H9 (cell line): ENCODE measurements around the gene USH2A. TPM values are rescaled to one million over a fixed set of nuclear protein-coding genes. Genes with fewer than 3 reads are reported as not detected.
A peak's percentile ranks its signal among the peaks of the same experiment; 100 is the strongest.

Experiments
- DNase-seq: peaks from one replicate; pipeline ENCODE4 v3.0.0-alpha.2; 2017
- H2AFZ ChIP-seq: one replicate; pipeline ENCODE4 v1.6.1; 2013; ENCODE audit warnings: mild to moderate bottlenecking, low read length, control low read depth, moderate library complexity
- H2AK5ac ChIP-seq: 2 replicates; pipeline ENCODE4 v1.6.1; 2013; ENCODE audit warnings: low read length, control low read depth, mixed read lengths; ENCODE audit not compliant: insufficient read length
- H2BK120ac ChIP-seq: one replicate; pipeline ENCODE4 v1.6.1; 2013; ENCODE audit warnings: low read depth, mild to moderate bottlenecking, low read length, control low read depth, inconsistent platforms; ENCODE audit not compliant: poor library complexity, severe bottlenecking
- H2BK12ac ChIP-seq: 2 replicates; pipeline ENCODE4 v1.6.1; 2013; ENCODE audit warnings: low read length, control low read depth, mixed read lengths, low read depth; ENCODE audit not compliant: insufficient read length
- H2BK15ac ChIP-seq: 2 replicates; pipeline ENCODE4 v1.6.1; 2013; ENCODE audit warnings: low read depth, low read length, control low read depth
- H2BK20ac ChIP-seq: one replicate; pipeline ENCODE4 v1.6.1; 2013; ENCODE audit warnings: low read depth, mild to moderate bottlenecking, low read length, control low read depth, inconsistent platforms; ENCODE audit not compliant: poor library complexity, severe bottlenecking
- H2BK5ac ChIP-seq: 2 replicates; pipeline ENCODE4 v1.6.1; 2013; ENCODE audit warnings: low read length, control low read depth, mixed read lengths; ENCODE audit not compliant: insufficient read length
- H3K14ac ChIP-seq: 2 replicates; pipeline ENCODE4 v1.6.1; 2013; ENCODE audit warnings: low read length, control low read depth; ENCODE audit not compliant: insufficient read depth
- H3K18ac ChIP-seq: 2 replicates; pipeline ENCODE4 v1.6.1; 2013; ENCODE audit warnings: low read depth, mild to moderate bottlenecking, mixed read lengths, low read length, control low read depth; ENCODE audit not compliant: insufficient read length
- H3K23ac ChIP-seq: 2 replicates; pipeline ENCODE4 v1.6.1; 2013; ENCODE audit warnings: low read length, control low read depth, mixed read lengths, low read depth; ENCODE audit not compliant: insufficient read length
- H3K23me2 ChIP-seq: 2 replicates; pipeline ENCODE4 v1.6.1; 2013; ENCODE audit warnings: low read depth, mild to moderate bottlenecking, mixed read lengths, low read length, control low read depth; ENCODE audit not compliant: insufficient read length, poor library complexity, severe bottlenecking
- H3K27ac ChIP-seq: 2 replicates; pipeline ENCODE4 v1.5.1; 2013; ENCODE audit warnings: low read length, control low read depth, mixed read lengths, low read depth; ENCODE audit not compliant: insufficient read length
- H3K27me3 ChIP-seq: 2 replicates; pipeline ENCODE4 v1.6.1; 2013; ENCODE audit warnings: low read length, control low read depth, inconsistent platforms; ENCODE audit not compliant: insufficient read depth
- H3K4ac ChIP-seq: 2 replicates; pipeline ENCODE4 v1.6.1; 2013; ENCODE audit warnings: low read depth, mild to moderate bottlenecking, control low read depth, inconsistent platforms, low read length, moderate library complexity
- H3K4me1 ChIP-seq: 2 replicates; pipeline ENCODE4 v1.6.1; 2013; ENCODE audit warnings: low read length, control low read depth, inconsistent platforms; ENCODE audit not compliant: insufficient read depth
- H3K4me2 ChIP-seq: 2 replicates; pipeline ENCODE4 v1.6.1; 2013; ENCODE audit warnings: low read length, control low read depth, mixed read lengths; ENCODE audit not compliant: insufficient read length, insufficient read depth
- H3K56ac ChIP-seq: 2 replicates; pipeline ENCODE4 v1.6.1; 2013; ENCODE audit warnings: low read depth, mild to moderate bottlenecking, mixed read lengths, low read length, control low read depth; ENCODE audit not compliant: insufficient read length
- H3K79me1 ChIP-seq: 2 replicates; pipeline ENCODE4 v1.6.1; 2013; ENCODE audit warnings: low read depth, mild to moderate bottlenecking, moderate library complexity, low read length, control low read depth, inconsistent platforms; ENCODE audit not compliant: insufficient read depth, poor library complexity, severe bottlenecking
- H3K79me2 ChIP-seq: 2 replicates; pipeline ENCODE4 v1.6.1; 2013; ENCODE audit warnings: low read length, control low read depth, inconsistent platforms; ENCODE audit not compliant: insufficient read depth
- H3K9ac ChIP-seq: 2 replicates; pipeline ENCODE4 v1.6.1; 2013; ENCODE audit warnings: low read length, control low read depth, mixed read lengths; ENCODE audit not compliant: insufficient read length; ENCODE audit errors: extremely low read depth
- H3K9me3 ChIP-seq: one replicate; pipeline ENCODE4 v1.6.1; 2013; ENCODE audit warnings: low read depth, low read length, inconsistent platforms; ENCODE audit not compliant: control insufficient read depth
- H3T11ph ChIP-seq: one replicate; pipeline ENCODE4 v1.6.1; 2013; ENCODE audit warnings: mild to moderate bottlenecking, low read length, control low read depth, inconsistent platforms
- H4K20me1 ChIP-seq: one replicate; pipeline ENCODE4 v1.6.1; 2013; ENCODE audit not compliant: control insufficient read depth, insufficient read length, insufficient read depth
- H4K5ac ChIP-seq: 2 replicates; pipeline ENCODE4 v1.6.1; 2013; ENCODE audit warnings: low read depth, mild to moderate bottlenecking, mixed read lengths, low read length, control low read depth; ENCODE audit not compliant: insufficient read length
- H4K8ac ChIP-seq: replicated peaks from 2 replicates; pipeline ENCODE4 v1.6.1; 2013; ENCODE audit warnings: low read length, control low read depth, mixed read lengths, low read depth; ENCODE audit not compliant: insufficient read length
- H4K91ac ChIP-seq: 2 replicates; pipeline ENCODE4 v1.6.1; 2013; ENCODE audit warnings: low read depth, mild to moderate bottlenecking, moderate library complexity, mixed read lengths, low read length, control low read depth; ENCODE audit not compliant: insufficient read length
- H3K27ac Mint-ChIP-seq, 3 experiments: 2 replicates in 2 of 3; 3 replicates in 1 of 3; pipeline ENCODE4 v1.8.0; 2020 to 2021; ENCODE audit warnings: mixed read lengths in 3 of 3, mild to moderate bottlenecking in 1 of 3, moderate library complexity in 1 of 3
- H3K27me3 Mint-ChIP-seq: 2 replicates; pipeline ENCODE4 v1.8.0; 2021; ENCODE audit warnings: low read depth, mild to moderate bottlenecking, moderate library complexity, mixed read lengths
- H3K36me3 Mint-ChIP-seq, 3 experiments: 2 replicates in 2 of 3; 3 replicates in 1 of 3; pipeline ENCODE4 v1.8.0; 2020 to 2021; ENCODE audit warnings: low read depth in 3 of 3, mixed read lengths in 3 of 3; ENCODE audit not compliant: insufficient read depth in 1 of 3
- H3K4me1 Mint-ChIP-seq, 2 experiments: 2 replicates each; pipeline ENCODE4 v1.8.0; 2020; ENCODE audit warnings: mixed read lengths in 2 of 2
- H3K4me3 Mint-ChIP-seq, 2 experiments: 2 replicates in 1 of 2; 3 replicates in 1 of 2; pipeline ENCODE4 v1.8.0; 2020 to 2021; ENCODE audit warnings: mild to moderate bottlenecking in 2 of 2, mixed read lengths in 2 of 2, moderate library complexity in 1 of 2
- H3K9me3 Mint-ChIP-seq, 2 experiments: 2 replicates in 1 of 2; 3 replicates in 1 of 2; pipeline ENCODE4 v1.8.0; 2020; ENCODE audit warnings: mild to moderate bottlenecking in 2 of 2, mixed read lengths in 2 of 2, moderate library complexity in 1 of 2
- CTCF ChIP-seq: fragments of 200-600 bp; sonication (generic); conservative IDR thresholded peaks from 3 replicates; pipeline ENCODE4 v1.8.0; 2021; ENCODE audit warnings: antibody characterized with exemption, mild to moderate bottlenecking
- WGBS: extraction: QIAGEN DNeasy Blood & Tissue Kit; methylation state at CpG from one replicate; pipeline ENCODE4 v1.1.7; 2013; ENCODE audit warnings: missing lambda C conversion rate, low lambda C conversion rate, mixed read lengths; ENCODE audit not compliant: insufficient read length; ENCODE audit errors: extremely low coverage; 5-methylcytosine and 5-hydroxymethylcytosine counted together
- total RNA-seq: library from RNA; stranded (reverse); gene quantifications from 2 replicates; pipeline ENCODE4 v1.2.1, GENCODE V29; 2021

The USH2A gene
- total RNA-seq, 1 experiment from 2014 or later: 0.11 TPM

DNA sequence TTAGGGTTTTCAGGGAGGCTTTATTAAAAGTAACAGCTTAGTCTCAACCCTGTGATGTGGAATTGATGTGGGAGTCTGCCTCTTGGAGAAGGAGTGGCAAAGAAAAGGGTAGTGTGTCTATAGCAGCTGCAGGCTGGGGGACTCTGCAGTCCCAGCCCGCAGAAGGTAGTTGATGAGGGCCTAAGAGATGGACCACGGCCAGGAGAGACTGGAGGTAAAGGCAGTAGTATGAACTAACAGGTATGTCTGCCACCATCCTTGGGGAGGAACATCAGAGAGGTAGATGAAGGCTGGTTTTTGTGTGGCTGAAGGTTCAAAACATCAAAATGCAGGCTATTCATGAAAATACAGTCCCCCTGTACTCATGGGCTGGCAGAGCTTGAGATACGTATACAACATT lies 744.0 kb downstream of the USH2A start:
- H3K23ac ChIP-seq: no peak overlapping the region
- no peak overlapping the region for H3K9ac ChIP-seq
- no peaks in the 10 kb centered on the region; the same call in 1 of the 2 replicates for H3K4me1 ChIP-seq
- no peak overlapping the region for H4K91ac ChIP-seq
- H3K4ac ChIP-seq: no peak overlapping the region
- WGBS: no CpG with 5 or more reads among the region's 3 CpGs
- H2BK20ac ChIP-seq: no peak overlapping the region
- no peaks in the 10 kb centered on the region for H3K36me3 Mint-ChIP-seq
- no peak overlapping the region for H3K4me3 Mint-ChIP-seq
- H3K56ac ChIP-seq: no peak overlapping the region
- no peak overlapping the region for H2BK15ac ChIP-seq
- no peak overlapping the region for H4K8ac ChIP-seq
- H3K27me3 Mint-ChIP-seq: no peaks in the 10 kb centered on the region
- H3K4me1 Mint-ChIP-seq: peaks cover 3 to 4% of the 10 kb centered on the region in 2 experiments; a peak in 1 of 4 replicates
- no peaks in the 10 kb centered on the region for H4K20me1 ChIP-seq
- H2AFZ ChIP-seq: no peak overlapping the region
- no peaks in the 10 kb centered on the region for H3K27me3 ChIP-seq
- no peaks in the 10 kb centered on the region for H3K79me2 ChIP-seq
- no peak for DNase-seq
- no peaks in the 10 kb centered on the region for H3K9me3 Mint-ChIP-seq
- no peak overlapping the region for H2BK12ac ChIP-seq
- H3K27ac ChIP-seq: no peak overlapping the region
- no peak for TF ChIP-seq CTCF
- no peaks in the 10 kb centered on the region for H3K9me3 ChIP-seq
- H2BK120ac ChIP-seq: no peak overlapping the region
- H2AK5ac ChIP-seq: no peak overlapping the region
- no peak overlapping the region for H4K5ac ChIP-seq
- no peak overlapping the region for H3K4me2 ChIP-seq
- no peaks in the 10 kb centered on the region for H3K79me1 ChIP-seq
- no peak overlapping the region for H3K18ac ChIP-seq
- H3K27ac Mint-ChIP-seq: no peak overlapping the region
- H3K23me2 ChIP-seq: no peaks in the 10 kb centered on the region
- H3K14ac ChIP-seq: 0 out of 2 replicates have a peak overlapping the region, but pooled peaks have one; percentile 18
- H3T11ph ChIP-seq: no peak overlapping the region
- H2BK5ac ChIP-seq: no peak overlapping the region
